K562 (cell line): ENCODE results near the gene TMEM164.

Experiments
- MAZ ChIP-seq, 2 experiments: fragments of 450-650 bp in 1 of 2; sonication (generic) in 1 of 2; formaldehyde crosslinking; IDR thresholded peaks in 1 of 2; conservative IDR thresholded peaks in 1 of 2; 2 replicates each; pipeline versions ENCODE4 v1.4.0 to v1.5.0; 2020; ENCODE audit warnings: mild to moderate bottlenecking in 1 of 2, missing genetic modification reagents in 1 of 2
- MYBL2 ChIP-seq, 2 experiments: fragments of 450-650 bp in 1 of 2; sonication (generic) in 1 of 2; formaldehyde crosslinking in 1 of 2; IDR thresholded peaks; 2 replicates each; pipeline versions ENCODE4 v1.6.1 to v1.8.1; 2017 to 2022; ENCODE audit warnings: borderline replicate concordance in 1 of 2, inconsistent platforms in 1 of 2, low read depth in 1 of 2, mild to moderate bottlenecking in 1 of 2, missing genetic modification reagents in 1 of 2, moderate library complexity in 1 of 2
- RAD21 ChIP-seq, 2 experiments: fragments of 250-450 bp in 1 of 2; fragments of 450-650 bp in 1 of 2; sonication (Bioruptor Pico) in 1 of 2; formaldehyde crosslinking in 1 of 2; IDR thresholded peaks in 1 of 2; conservative IDR thresholded peaks in 1 of 2; 2 replicates each; pipeline versions ENCODE4 v1.4.0 to v1.8.0; 2020 to 2022; ENCODE audit warnings: mild to moderate bottlenecking in 2 of 2, moderate library complexity in 1 of 2
- ZNF263 ChIP-seq: sonication (generic); formaldehyde crosslinking; IDR thresholded peaks from 2 replicates; pipeline ENCODE4 v1.8.0; 2022; ENCODE audit warnings: mild to moderate bottlenecking, missing genetic modification reagents, borderline replicate concordance
- TF ChIP-seq, protein P1 (sequence below), 2 experiments: fragments of 450-650 bp; formaldehyde crosslinking in 1 of 2; IDR thresholded peaks; 2 replicates each; pipeline versions ENCODE4 v1.4.0 to v1.6.1; 2014 to 2020; ENCODE audit warnings: mild to moderate bottlenecking in 2 of 2, borderline replicate concordance in 1 of 2, low read depth in 1 of 2
- TF ChIP-seq, protein P2 (sequence below): fragments of 450-650 bp; conservative IDR thresholded peaks from 2 replicates; pipeline ENCODE4 v1.6.1; 2016; ENCODE audit warnings: missing genetic modification characterization, low read depth, mild to moderate bottlenecking, control low read depth, missing compliant biosample characterization
- TF ChIP-seq, protein P3 (sequence below), 3 experiments: IDR thresholded peaks in 2 of 3; conservative IDR thresholded peaks in 1 of 3; 2 replicates each; pipeline ENCODE4 v1.5.1; 2011 to 2012; ENCODE audit warnings: low read length in 3 of 3, mild to moderate bottlenecking in 3 of 3, control low read depth in 2 of 3, improper control_type of control experiment in 1 of 3, inconsistent platforms in 1 of 3, low read depth in 1 of 3, mixed read lengths in 1 of 3, moderate library complexity in 1 of 3; ENCODE audit not compliant: insufficient read depth in 2 of 3

- TF ChIP-seq MAZ (CRISPR knock-in tag; conservative IDR thresholded peaks at IDR 0.05 in 1 of 2, IDR thresholded peaks at IDR 0.05 in 1 of 2): no peak
- TF ChIP-seq, protein P1, sequence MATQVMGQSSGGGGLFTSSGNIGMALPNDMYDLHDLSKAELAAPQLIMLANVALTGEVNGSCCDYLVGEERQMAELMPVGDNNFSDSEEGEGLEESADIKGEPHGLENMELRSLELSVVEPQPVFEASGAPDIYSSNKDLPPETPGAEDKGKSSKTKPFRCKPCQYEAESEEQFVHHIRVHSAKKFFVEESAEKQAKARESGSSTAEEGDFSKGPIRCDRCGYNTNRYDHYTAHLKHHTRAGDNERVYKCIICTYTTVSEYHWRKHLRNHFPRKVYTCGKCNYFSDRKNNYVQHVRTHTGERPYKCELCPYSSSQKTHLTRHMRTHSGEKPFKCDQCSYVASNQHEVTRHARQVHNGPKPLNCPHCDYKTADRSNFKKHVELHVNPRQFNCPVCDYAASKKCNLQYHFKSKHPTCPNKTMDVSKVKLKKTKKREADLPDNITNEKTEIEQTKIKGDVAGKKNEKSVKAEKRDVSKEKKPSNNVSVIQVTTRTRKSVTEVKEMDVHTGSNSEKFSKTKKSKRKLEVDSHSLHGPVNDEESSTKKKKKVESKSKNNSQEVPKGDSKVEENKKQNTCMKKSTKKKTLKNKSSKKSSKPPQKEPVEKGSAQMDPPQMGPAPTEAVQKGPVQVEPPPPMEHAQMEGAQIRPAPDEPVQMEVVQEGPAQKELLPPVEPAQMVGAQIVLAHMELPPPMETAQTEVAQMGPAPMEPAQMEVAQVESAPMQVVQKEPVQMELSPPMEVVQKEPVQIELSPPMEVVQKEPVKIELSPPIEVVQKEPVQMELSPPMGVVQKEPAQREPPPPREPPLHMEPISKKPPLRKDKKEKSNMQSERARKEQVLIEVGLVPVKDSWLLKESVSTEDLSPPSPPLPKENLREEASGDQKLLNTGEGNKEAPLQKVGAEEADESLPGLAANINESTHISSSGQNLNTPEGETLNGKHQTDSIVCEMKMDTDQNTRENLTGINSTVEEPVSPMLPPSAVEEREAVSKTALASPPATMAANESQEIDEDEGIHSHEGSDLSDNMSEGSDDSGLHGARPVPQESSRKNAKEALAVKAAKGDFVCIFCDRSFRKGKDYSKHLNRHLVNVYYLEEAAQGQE (IDR thresholded peaks at IDR 0.05; ENCODE audit: borderline replicate concordance): no peak
- TF ChIP-seq, protein P1 (CRISPR knock-in tag; IDR thresholded peaks at IDR 0.05; ENCODE audit: low read depth): no peak
- no peak for TF ChIP-seq RAD21 (CRISPR knock-in tag; conservative IDR thresholded peaks at IDR 0.05 in 1 of 2, IDR thresholded peaks at IDR 0.05 in 1 of 2)
- no peak for TF ChIP-seq MYBL2 (IDR thresholded peaks at IDR 0.05; ENCODE audit: low read depth)
- TF ChIP-seq MYBL2 (CRISPR knock-in tag; IDR thresholded peaks at IDR 0.05; ENCODE audit: borderline replicate concordance): no peak
- TF ChIP-seq, protein P2, sequence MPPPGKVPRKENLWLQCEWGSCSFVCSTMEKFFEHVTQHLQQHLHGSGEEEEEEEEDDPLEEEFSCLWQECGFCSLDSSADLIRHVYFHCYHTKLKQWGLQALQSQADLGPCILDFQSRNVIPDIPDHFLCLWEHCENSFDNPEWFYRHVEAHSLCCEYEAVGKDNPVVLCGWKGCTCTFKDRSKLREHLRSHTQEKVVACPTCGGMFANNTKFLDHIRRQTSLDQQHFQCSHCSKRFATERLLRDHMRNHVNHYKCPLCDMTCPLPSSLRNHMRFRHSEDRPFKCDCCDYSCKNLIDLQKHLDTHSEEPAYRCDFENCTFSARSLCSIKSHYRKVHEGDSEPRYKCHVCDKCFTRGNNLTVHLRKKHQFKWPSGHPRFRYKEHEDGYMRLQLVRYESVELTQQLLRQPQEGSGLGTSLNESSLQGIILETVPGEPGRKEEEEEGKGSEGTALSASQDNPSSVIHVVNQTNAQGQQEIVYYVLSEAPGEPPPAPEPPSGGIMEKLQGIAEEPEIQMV (tag): no peak
- no peak for TF ChIP-seq ZNF263 (CRISPR knock-in tag)
- TF ChIP-seq, protein P3, sequence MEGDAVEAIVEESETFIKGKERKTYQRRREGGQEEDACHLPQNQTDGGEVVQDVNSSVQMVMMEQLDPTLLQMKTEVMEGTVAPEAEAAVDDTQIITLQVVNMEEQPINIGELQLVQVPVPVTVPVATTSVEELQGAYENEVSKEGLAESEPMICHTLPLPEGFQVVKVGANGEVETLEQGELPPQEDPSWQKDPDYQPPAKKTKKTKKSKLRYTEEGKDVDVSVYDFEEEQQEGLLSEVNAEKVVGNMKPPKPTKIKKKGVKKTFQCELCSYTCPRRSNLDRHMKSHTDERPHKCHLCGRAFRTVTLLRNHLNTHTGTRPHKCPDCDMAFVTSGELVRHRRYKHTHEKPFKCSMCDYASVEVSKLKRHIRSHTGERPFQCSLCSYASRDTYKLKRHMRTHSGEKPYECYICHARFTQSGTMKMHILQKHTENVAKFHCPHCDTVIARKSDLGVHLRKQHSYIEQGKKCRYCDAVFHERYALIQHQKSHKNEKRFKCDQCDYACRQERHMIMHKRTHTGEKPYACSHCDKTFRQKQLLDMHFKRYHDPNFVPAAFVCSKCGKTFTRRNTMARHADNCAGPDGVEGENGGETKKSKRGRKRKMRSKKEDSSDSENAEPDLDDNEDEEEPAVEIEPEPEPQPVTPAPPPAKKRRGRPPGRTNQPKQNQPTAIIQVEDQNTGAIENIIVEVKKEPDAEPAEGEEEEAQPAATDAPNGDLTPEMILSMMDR (IDR thresholded peaks at IDR 0.05 in 2 of 3, conservative IDR thresholded peaks at IDR 0.05 in 1 of 3; ENCODE audit: insufficient read depth in 2 of 3, low read depth in 1 of 3, low read length in 3 of 3): no peak
Observed at GRCh38 chrX:110153896-110154295, 151.0 kb downstream of the TMEM164 start.
